Progenitor cell of endocrine pancreas (in vitro differentiated cells): ENCODE data around the gene FARSA. TPM values are rescaled to one million over a fixed set of nuclear protein-coding genes. Genes with fewer than 3 reads are reported as not detected.

Source experiments
- DNase-seq: peaks from one replicate; pipeline ENCODE4 v3.0.0; 2021; ENCODE audit warnings: low spot score; ENCODE audit not compliant: unreplicated experiment
- H3K27ac Mint-ChIP-seq: 2 replicates; pipeline ENCODE4 v1.8.0; 2021; ENCODE audit warnings: mild to moderate bottlenecking, moderate library complexity, mixed read lengths
- H3K27me3 Mint-ChIP-seq: 2 replicates; pipeline ENCODE4 v1.8.0; 2021; ENCODE audit warnings: mixed read lengths
- H3K36me3 Mint-ChIP-seq: 2 replicates; pipeline ENCODE4 v1.8.0; 2022; ENCODE audit warnings: mixed read lengths; ENCODE audit not compliant: insufficient read depth
- H3K4me1 Mint-ChIP-seq: 2 replicates; pipeline ENCODE4 v1.8.0; 2021; ENCODE audit warnings: low read depth, mixed read lengths
- H3K4me3 Mint-ChIP-seq: 2 replicates; pipeline ENCODE4 v1.8.0; 2021; ENCODE audit warnings: low read depth, mild to moderate bottlenecking, moderate library complexity, mixed read lengths
- H3K9me3 Mint-ChIP-seq: 2 replicates; pipeline ENCODE4 v1.8.0; 2021; ENCODE audit warnings: low read depth, mixed read lengths
- CTCF ChIP-seq: fragments of 200-600 bp; sonication (generic); IDR thresholded peaks from one replicate; pipeline ENCODE4 v1.5.0; 2021; ENCODE audit warnings: antibody characterized with exemption, mild to moderate bottlenecking; ENCODE audit not compliant: unreplicated experiment
- total RNA-seq: library from RNA; stranded (reverse); gene quantifications from 2 replicates; pipeline ENCODE4 v1.2.1, GENCODE V29; 2021

The FARSA gene
- total RNA-seq, 1 donor from 2014 or later: 63.3 TPM

GRCh38 chr19:12886651-12886968 is 46.9 kb downstream of the FARSA start:
- no peaks in the 10 kb centered on the region for H3K36me3 Mint-ChIP-seq
- H3K9me3 Mint-ChIP-seq: no peaks in the 10 kb centered on the region
- DNase-seq: no peak
- peak overlapping the region; percentile 69 for H3K4me3 Mint-ChIP-seq
- H3K27me3 Mint-ChIP-seq: peaks cover 12% of the 10 kb centered on the region
- H3K27ac Mint-ChIP-seq: no peak overlapping the region
- no peak for TF ChIP-seq CTCF
- peaks cover 14% of the 10 kb centered on the region for H3K4me1 Mint-ChIP-seq

- no peaks in the 10 kb centered on the region for H3K9me3 Mint-ChIP-seq
- TF ChIP-seq CTCF: no peak
- peak overlapping the region; percentile 69 for H3K4me3 Mint-ChIP-seq
- DNase-seq: no peak
- H3K36me3 Mint-ChIP-seq: no peaks in the 10 kb centered on the region
- H3K27ac Mint-ChIP-seq: no peak overlapping the region
- H3K27me3 Mint-ChIP-seq: peaks cover 12% of the 10 kb centered on the region
- H3K4me1 Mint-ChIP-seq: peaks cover 9% of the 10 kb centered on the region
These were observed 47.5 kb downstream of the FARSA start for GRCh38 chr19:12885749-12886650.

GRCh38 chr19:12884926-12885748 is 48.4 kb downstream of the FARSA start:
- peak overlapping the region; percentile 80 for H3K4me3 Mint-ChIP-seq
- H3K27ac Mint-ChIP-seq: peak overlapping the region; percentile 85
- peak; percentile 72 for TF ChIP-seq CTCF
- DNase-seq: peak; percentile 79
- H3K27me3 Mint-ChIP-seq: peaks cover 12% of the 10 kb centered on the region
- no peaks in the 10 kb centered on the region for H3K36me3 Mint-ChIP-seq
- no peaks in the 10 kb centered on the region for H3K9me3 Mint-ChIP-seq
- peaks cover 10% of the 10 kb centered on the region for H3K4me1 Mint-ChIP-seq

- no peak for DNase-seq
- no peaks in the 10 kb centered on the region for H3K36me3 Mint-ChIP-seq
- H3K27me3 Mint-ChIP-seq: peaks cover 12% of the 10 kb centered on the region
- no peaks in the 10 kb centered on the region for H3K9me3 Mint-ChIP-seq
- TF ChIP-seq CTCF: no peak
- no peak overlapping the region for H3K27ac Mint-ChIP-seq
- H3K4me3 Mint-ChIP-seq: no peak overlapping the region
- H3K4me1 Mint-ChIP-seq: peaks cover 10% of the 10 kb centered on the region
These were observed 48.9 kb downstream of the FARSA start for GRCh38 chr19:12884627-12884925.

GRCh38 chr19:12884202-12884601 is 49.3 kb downstream of the FARSA start:
- no peak overlapping the region for H3K27ac Mint-ChIP-seq
- no peak for TF ChIP-seq CTCF
- peaks cover 10% of the 10 kb centered on the region for H3K4me1 Mint-ChIP-seq
- no peaks in the 10 kb centered on the region for H3K36me3 Mint-ChIP-seq
- no peak for DNase-seq
- no peaks in the 10 kb centered on the region for H3K9me3 Mint-ChIP-seq
- no peak overlapping the region for H3K4me3 Mint-ChIP-seq
- H3K27me3 Mint-ChIP-seq: peaks cover 12% of the 10 kb centered on the region
